HFFc6 (cell line): Measurements from ENCODE around the gene EXOSC1. TPM values are rescaled to one million over a fixed set of nuclear protein-coding genes. Genes with fewer than 3 reads are reported as not detected.
A peak's percentile ranks its signal among the peaks of the same experiment; 100 is the strongest.
"Not testable (repeated sequence)": the region's sequence is repeated elsewhere in the genome, so short reads cannot be mapped to it uniquely, and the experiment has no call there.

Source experiments
- DNase-seq: peaks from one replicate; pipeline ENCODE4 v3.0.0-alpha.2; 2018
- H3K27ac Mint-ChIP-seq: 2 replicates; pipeline ENCODE4 v1.8.0; 2020; ENCODE audit warnings: mild to moderate bottlenecking, mixed read lengths
- H3K27me3 Mint-ChIP-seq: 2 replicates; pipeline ENCODE4 v1.8.0; 2021; ENCODE audit warnings: mild to moderate bottlenecking, moderate library complexity, mixed read lengths; ENCODE audit not compliant: insufficient read depth
- H3K36me3 Mint-ChIP-seq: 2 replicates; pipeline ENCODE4 v1.8.0; 2021; ENCODE audit warnings: low read depth, mixed read lengths
- H3K4me1 Mint-ChIP-seq: 2 replicates; pipeline ENCODE4 v1.8.0; 2020; ENCODE audit warnings: low read depth, mixed read lengths
- H3K4me3 Mint-ChIP-seq: 2 replicates; pipeline ENCODE4 v1.8.0; 2020; ENCODE audit warnings: mild to moderate bottlenecking, moderate library complexity, mixed read lengths
- H3K9me3 Mint-ChIP-seq: 2 replicates; pipeline ENCODE4 v1.8.0; 2020; ENCODE audit warnings: mild to moderate bottlenecking, mixed read lengths
- CTCF ChIP-seq: fragments of 200-600 bp; sonication (generic); IDR thresholded peaks from 2 replicates; pipeline ENCODE4 v1.5.0; 2021; ENCODE audit warnings: antibody characterized with exemption, mild to moderate bottlenecking
- total RNA-seq, 6 experiments: library from RNA; stranded (reverse); fragmentation: NEBNext Ultra II Directional; extraction: Animal tissue kit (Norgen Biotek cat#: 25700); gene quantifications; 2 replicates in 1 of 6; 3 replicates in 5 of 6; pipeline ENCODE4 v1.2.3, GENCODE V29; 2021

The EXOSC1 gene
- total RNA-seq, 6 experiments from 2014 or later = 36.2 to 42.8 (median 39.9) TPM

- DNase-seq = no peak
- H3K36me3 Mint-ChIP-seq = no peaks in the 10 kb centered on the region; the same call in 1 of the 2 replicates
- TF ChIP-seq CTCF = no peak
- no peak overlapping the region for H3K27ac Mint-ChIP-seq
- H3K4me1 Mint-ChIP-seq = peaks cover 26% of the 10 kb centered on the region
- no peaks in the 10 kb centered on the region for H3K27me3 Mint-ChIP-seq
- H3K4me3 Mint-ChIP-seq = no peak overlapping the region
- H3K9me3 Mint-ChIP-seq = no peaks in the 10 kb centered on the region
Observed at GRCh38 chr10:97412891-97413304, 32.9 kb downstream of the EXOSC1 start.

GRCh38 chr10:97411406-97411805 lies 34.4 kb downstream of the EXOSC1 start:
- H3K27ac Mint-ChIP-seq = no peak overlapping the region
- no peaks in the 10 kb centered on the region for H3K9me3 Mint-ChIP-seq
- no peak for DNase-seq
- H3K36me3 Mint-ChIP-seq = no peaks in the 10 kb centered on the region
- H3K4me1 Mint-ChIP-seq = peaks cover 26% of the 10 kb centered on the region
- no peak for TF ChIP-seq CTCF
- H3K4me3 Mint-ChIP-seq = no peak overlapping the region
- no peaks in the 10 kb centered on the region for H3K27me3 Mint-ChIP-seq

- no peaks in the 10 kb centered on the region for H3K36me3 Mint-ChIP-seq
- no peak for TF ChIP-seq CTCF
Observed at GRCh38 chr10:97408496-97408992, 37.3 kb downstream of the EXOSC1 start.

GRCh38 chr10:97407952-97408248 lies 37.9 kb downstream of the EXOSC1 start:
- peaks cover 1% of the 10 kb centered on the region for H3K27me3 Mint-ChIP-seq
- H3K36me3 Mint-ChIP-seq = no peaks in the 10 kb centered on the region
- TF ChIP-seq CTCF = no peak
- H3K27ac Mint-ChIP-seq = no peak overlapping the region
- H3K4me1 Mint-ChIP-seq = peaks cover 9% of the 10 kb centered on the region
- H3K4me3 Mint-ChIP-seq = no peak overlapping the region
- H3K9me3 Mint-ChIP-seq = no peaks in the 10 kb centered on the region
- no peak for DNase-seq

More at GRCh38 chr10:97408496-97408992, 37.3 kb downstream of the EXOSC1 start:
- Mint-ChIP-seq H3K27me3 (peaks cover 1% of the 10 kb centered on the region; the same call in 1 of the 2 replicates), H3K4me1 (peaks cover 12% of the 10 kb centered on the region), H3K9me3 (no peaks in the 10 kb centered on the region), H3K4me3 (no peak overlapping the region), H3K27ac (no peak overlapping the region)
- DNase-seq = no peak

GRCh38 chr10:97407211-97407951 lies 38.4 kb downstream of the EXOSC1 start:
- no peaks in the 10 kb centered on the region for H3K9me3 Mint-ChIP-seq
- H3K4me1 Mint-ChIP-seq = peaks cover 6% of the 10 kb centered on the region
- H3K27ac Mint-ChIP-seq = no peak overlapping the region
- peak; percentile 90 for TF ChIP-seq CTCF
- DNase-seq = peak; percentile 72
- H3K36me3 Mint-ChIP-seq = no peaks in the 10 kb centered on the region
- H3K27me3 Mint-ChIP-seq = peaks cover 1% of the 10 kb centered on the region
- H3K4me3 Mint-ChIP-seq = no peak overlapping the region

- not testable (repeated sequence) for H3K4me3 Mint-ChIP-seq, H3K36me3 Mint-ChIP-seq, H3K4me1 Mint-ChIP-seq, DNase-seq, H3K27me3 Mint-ChIP-seq, H3K27ac Mint-ChIP-seq, H3K9me3 Mint-ChIP-seq
Observed at GRCh38 chr10:97406483-97406882, 39.3 kb downstream of the EXOSC1 start.
